Measurements from ENCODE around the gene PHACTR3.

Gene PHACTR3

DNA sequence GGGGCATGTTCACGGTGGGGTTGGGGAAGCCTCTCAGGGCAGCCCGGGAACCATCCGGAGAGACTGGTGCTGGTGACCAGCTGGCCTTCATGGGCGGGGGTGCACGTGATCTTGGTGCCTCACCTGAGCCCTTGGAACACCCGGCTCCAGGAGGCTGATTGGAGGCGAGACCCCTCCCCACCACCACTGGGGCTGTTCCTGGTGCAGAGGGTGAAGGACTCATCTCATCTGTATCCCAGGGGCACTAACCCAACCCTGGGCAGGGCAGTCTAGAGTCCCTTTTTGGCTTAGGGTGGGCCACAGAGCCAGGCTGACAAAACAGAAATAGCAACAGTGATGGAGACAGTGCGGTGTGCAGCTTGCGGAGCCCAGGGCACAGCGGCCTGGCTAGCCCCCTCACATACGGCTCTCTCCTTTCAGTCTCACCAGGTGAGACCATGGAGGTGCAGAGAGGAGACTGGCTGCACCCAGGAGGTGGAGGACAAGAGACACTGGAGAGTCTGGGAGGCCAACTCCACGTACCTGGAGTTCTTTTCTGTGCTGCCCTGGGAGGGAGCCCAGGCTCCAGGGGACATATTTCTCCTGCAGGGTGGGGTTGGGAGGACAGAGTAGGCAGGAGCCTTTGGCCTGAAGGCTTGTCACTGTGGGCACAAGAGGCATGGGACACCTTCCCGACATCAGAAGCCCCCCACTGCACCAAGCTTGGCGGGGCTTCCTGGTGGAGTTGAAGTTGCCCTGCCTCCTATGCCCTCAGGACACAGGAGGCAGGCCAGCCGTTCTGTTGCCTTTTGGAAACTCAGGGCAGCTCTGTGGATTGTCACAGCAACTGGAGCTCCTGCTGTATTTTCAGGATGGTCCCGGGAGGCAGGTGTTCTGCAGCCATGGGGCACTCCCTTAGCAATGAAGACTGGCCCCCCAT, 223.1 kb downstream of the PHACTR3 start:
- H3K4me3 ChIP-seq (ENCODE audit: low read depth, low read length): no peak overlapping the region
- DNase-seq (ENCODE audit: low read depth): no peak

DNA sequence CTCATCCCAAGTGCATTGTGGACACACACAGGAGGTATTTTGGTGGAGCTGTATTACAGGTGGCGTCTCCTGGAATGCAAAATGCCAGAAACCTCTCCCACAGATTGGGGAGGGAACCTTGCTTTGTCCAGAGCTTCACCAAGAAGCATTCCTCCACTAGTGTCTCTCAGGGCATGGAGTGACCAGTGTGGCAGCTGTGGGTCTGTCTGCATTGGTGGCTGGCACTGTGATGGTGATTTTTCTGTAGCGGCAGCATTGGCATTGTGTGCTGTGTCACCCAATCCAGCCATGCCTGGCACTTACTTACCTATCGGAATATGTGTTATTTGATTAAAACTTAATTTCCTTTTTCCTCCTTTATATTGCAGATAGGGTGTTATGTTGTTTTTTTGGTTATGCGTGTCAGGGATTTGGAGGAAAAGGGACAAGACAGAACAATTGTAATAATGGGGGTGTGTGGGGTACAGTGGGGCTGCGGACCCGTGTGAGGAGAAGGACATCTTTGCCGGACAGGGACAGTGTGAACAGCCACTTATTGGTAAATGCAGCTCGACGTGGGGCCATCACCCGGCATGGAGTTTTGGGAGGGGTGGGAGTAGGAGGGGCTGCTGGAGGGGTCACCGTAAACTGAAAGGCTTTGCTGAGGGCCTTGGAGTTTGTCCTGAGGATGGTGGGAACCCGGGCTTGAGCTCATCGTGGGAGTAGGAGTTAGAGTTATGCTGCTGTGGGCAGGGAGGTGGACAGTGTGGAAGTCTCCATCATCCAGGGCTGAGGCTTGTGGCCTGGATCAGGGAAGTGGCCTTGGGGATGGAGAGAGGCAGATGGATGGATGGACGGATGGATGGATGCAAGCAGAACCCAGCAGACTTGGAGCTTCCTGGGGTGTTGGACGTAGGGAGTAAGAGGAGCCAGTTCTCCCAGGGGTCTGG, 224.0 kb downstream of the PHACTR3 start:
- no peak for DNase-seq (ENCODE audit: low read depth)
- H3K4me3 ChIP-seq (ENCODE audit: low read depth, low read length): no peak overlapping the region

DNA sequence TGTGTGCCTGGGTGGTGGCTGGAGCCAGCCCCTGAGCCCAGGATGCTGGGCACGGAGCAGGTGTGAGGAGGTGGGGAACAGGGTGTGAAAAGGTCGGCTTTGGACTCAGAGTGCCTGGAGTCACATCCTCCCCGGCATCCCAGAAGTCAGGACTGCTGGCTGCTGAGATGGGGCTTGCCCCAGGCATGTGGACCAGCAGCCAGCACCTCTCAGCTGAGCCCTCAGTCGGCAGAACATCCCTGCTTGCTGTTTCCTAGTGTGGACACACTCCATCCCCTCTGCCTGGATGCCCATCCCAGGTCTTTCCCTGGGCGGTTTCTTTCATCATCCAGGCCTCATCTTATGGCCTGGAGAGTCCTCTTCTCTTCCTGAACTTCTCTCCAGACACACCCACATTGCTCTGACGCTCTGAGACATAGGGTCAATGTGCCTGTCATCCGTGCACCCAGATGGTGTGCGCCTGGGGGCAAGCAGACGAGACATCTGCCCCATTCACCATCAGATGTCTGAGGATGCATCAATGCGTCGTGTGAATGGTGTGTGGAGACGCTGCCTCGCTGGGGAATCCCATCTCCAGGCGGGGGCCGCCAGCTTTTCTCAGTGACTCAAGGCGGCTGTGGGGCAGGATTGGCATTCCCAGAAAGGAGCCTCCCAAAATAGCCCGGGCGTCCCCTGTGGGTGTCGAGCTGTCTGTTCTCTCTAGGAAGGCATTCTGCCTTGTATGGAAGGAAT, 224.9 kb downstream of the PHACTR3 start:
- H3K4me3 ChIP-seq (ENCODE audit: low read depth, low read length): no peak overlapping the region
- DNase-seq (ENCODE audit: low read depth): no peak

DNA sequence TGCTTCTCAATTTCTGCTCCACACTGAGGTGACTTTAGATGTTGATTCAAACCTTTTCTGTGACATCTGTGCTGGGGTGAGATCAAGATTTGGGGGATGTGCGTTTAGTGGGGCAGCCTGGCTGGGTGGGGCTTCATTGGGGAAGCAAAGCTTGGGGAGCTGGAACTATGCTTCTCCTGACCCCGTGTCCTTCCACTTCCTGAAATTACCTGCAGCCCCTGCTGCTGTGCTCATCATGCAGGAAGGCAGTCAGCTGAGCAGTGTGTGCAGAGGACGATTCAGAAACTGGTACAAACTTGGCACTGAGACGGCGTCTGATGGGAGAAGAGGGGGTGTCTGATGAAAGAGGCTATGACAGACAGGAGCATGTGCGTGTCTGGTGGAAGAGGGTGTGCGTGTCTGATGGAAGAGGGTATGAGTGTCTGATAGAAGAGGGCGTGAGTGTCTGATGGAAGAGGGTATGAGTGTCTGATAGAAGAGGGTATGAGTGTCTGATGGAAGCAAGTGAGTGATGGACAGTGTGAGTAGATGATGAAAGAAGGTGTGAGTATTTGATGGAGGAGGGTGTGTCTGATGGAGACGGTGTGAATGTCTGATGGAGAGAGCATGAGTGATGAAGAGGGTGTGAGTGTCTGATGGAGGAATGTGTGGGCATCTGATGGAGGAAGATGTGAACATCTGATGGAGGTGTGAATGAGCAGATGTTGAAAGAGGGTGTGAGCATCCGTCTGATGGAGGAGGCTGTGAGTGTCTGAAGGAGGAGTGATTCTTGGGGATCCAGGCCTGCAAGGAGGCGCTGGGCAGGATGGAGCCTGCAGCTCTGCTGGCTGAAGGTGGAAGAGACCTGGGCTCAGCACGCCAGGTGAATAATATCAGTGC, 225.7 kb downstream of the PHACTR3 start:
- no peak overlapping the region for H3K4me3 ChIP-seq (ENCODE audit: low read depth, low read length)
- DNase-seq (ENCODE audit: low read depth): no peak

DNA sequence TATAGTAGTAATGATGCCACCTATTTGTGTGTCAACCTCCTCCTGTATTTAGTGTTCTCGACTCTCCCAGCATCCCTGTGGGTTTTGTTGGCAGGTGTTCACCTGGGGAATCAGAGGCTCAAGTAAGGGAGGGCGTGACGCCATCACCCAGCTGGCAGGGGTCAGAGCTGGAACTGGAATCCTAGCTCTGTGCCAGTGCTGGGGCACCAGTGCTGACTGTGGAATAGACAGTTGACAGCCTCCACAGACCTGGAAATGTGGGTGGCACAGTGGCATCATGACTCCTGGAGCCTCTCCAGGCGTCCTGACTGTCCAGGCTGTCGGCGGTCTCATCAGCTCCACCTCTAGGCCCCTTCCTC, 226.3 kb downstream of the PHACTR3 start:
- no peak for DNase-seq (ENCODE audit: low read depth)
- H3K4me3 ChIP-seq (ENCODE audit: low read depth, low read length): no peak overlapping the region

DNA sequence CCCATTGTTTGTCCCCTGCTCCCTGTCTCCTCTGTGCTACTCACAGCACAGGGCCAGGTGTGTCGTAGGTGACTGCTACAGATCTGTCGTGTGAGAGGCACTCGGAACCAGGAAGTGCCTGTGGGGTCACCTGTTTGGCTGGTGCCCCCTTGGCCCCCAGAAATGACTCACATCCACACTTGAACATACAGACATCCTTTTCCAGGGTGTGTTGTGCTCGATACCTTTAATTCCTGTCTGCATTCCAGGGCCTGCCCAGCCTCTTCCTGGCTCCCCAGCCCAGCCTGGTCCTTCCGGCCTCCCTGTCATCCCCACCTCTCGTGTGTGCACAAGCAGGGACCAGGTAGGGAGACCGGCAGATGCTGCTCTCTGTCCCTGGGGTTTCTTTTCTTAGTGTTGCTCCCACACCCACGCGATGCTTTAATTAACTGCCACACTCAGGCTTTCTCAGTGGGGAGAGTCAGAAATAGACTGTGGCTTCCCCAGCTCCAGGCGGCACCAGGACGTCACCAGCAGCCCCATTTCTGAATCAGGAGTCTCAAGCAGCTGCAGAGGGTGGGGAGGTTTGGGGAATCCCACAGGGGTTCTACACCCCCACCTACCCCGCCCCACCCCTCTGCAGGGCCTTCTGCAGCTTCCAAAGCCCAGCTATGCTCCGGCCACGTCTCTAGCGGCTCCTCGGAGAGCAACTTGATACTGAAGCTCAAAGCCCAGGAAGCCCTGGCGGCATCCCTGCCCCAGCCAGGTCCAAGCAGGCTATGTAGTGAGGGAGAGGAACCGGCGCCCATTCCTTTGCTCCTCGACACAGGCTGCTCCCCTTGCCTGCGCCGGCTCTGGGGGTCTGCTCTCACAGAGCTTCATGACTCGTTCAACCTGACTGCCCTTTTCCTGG, 226.9 kb downstream of the PHACTR3 start:
- H3K4me3 ChIP-seq (ENCODE audit: low read depth, low read length): no peak overlapping the region
- no peak for DNase-seq (ENCODE audit: low read depth)

DNA sequence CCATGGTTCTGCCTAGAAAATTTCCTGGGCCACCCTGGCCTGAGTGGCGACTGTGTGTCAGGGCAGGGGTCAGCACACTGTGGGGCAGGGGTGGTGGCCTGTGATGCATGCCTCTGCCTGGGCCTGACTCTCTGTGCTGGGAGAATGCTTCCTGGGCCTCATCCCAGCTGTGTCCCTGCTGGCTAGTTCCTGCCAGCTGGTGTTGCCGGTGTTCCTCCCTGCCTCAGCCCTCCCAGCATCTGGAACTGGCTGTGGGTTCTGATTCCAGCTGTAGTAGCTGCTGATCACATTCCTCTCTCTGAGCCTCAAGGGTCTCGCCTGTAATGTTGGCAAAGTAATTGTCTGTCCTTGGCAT, 227.6 kb downstream of the PHACTR3 start:
- no peak for DNase-seq (ENCODE audit: low read depth)
- H3K4me3 ChIP-seq (ENCODE audit: low read depth, low read length): no peak overlapping the region

DNA sequence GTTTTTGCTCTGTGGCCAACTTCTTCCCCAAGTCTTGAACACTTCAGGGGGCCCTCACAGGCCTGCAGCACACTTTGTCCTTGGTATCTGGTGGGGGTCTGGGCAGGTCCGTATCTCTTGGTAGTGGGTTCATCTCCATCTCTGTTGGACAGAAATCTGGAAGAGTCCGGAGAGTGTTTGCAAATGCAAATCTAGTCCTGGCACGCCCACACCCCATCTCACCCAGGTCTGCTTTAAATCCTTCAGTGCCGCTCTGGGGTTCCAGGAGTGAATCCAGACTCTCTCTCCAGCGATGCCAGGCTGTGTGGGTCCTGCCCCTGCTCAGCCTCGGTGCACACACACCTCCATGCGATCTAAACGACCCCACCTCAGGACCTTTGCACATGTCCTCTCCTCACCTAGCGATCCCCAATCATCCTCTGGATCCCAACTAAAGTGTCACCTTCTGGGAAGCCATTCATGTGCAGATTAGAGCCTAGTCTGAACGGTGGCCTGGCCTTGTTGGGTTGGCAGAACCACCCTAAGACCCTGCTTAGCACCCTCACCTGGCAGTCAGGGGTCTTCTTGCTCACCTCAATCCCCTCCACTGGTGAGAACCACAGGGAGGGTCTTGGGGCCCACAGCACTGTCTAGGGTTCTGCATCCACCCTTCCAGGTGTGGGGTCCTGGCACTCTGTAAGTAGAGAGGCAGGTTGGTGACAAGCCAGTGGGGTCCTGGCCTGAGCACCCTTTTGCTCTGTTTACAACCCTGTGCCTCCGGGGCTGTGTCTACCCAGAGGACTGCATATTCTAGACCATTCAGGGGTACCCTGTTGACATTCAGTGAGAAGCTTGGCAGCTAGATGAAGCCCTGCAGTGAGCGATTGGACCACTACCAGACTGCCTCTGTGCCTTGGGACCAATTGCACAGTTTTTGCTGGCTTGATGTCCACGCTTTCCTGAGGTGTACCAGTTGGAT, 228.3 kb downstream of the PHACTR3 start:
- no peak overlapping the region for H3K4me3 ChIP-seq (ENCODE audit: low read depth, low read length)
- no peak for DNase-seq (ENCODE audit: low read depth)

DNA sequence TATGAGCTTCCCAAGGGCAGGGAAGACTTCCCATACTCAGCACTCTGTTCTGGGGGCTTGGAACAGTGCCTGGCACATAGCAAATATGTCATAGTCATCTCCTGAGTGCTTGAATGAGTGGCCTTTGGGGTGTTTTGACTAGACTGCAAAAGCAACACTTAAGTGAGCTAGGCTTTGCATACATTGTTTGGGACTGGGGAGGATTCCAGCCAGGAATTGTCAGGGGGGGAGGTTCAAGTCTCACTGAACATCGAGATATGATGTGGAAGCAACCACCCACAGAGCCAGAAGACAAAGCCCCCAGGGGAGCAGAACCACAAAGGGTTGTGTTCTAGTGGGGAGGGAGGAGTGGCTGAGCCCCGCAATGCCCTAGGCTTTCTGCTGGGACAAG, 230.7 kb downstream of the PHACTR3 start:
- no peak for DNase-seq (ENCODE audit: low read depth)
- H3K4me3 ChIP-seq (ENCODE audit: low read depth, low read length): no peak overlapping the region

DNA sequence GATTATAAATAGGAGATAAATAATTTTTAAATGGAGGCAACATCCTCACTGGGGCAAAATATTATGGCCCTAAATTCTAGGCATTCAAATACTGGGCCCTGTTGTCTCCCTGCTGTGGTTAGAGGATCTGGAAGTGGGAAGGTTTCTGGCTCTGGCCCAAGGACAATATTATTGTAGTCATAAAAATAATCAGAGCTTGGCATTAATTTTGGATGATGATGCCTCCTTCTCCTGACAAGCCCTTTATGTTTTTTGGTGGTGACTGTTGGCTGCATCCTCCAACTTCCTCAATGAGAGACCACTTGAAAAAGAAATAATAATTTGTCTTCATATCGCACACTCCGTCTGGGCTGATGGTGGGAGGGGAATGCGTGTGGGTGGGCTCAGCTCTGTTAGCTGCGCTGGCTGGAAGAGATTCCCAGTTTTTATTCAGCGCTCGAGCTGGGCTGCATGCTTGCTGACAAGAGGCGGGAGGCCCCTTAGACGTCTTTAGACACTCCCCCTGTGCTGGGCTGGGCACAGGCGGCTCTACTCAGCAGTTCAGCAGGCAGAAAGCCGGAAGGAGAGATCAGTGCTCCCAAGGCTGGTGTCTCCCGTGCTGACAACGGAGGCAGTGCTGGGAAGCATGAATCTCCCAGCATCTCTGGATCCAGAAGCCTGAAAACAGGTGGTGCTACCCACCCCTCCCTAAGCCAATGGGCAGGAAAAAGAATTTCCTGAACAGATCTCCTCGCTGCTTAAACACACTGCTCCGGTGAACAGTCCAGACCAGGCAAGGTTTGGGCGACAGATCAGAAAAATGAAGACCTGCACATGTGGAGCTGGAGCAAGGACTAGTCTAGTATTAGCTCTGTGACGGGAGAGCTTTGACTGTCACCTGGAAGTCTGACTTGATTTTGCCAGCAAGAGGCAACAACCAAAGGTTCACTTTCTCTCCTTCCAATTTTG, 231.4 kb downstream of the PHACTR3 start:
- DNase-seq (ENCODE audit: low read depth): no peak
- peak overlapping the region; percentile 17 for H3K4me3 ChIP-seq (ENCODE audit: low read depth, low read length)

DNA sequence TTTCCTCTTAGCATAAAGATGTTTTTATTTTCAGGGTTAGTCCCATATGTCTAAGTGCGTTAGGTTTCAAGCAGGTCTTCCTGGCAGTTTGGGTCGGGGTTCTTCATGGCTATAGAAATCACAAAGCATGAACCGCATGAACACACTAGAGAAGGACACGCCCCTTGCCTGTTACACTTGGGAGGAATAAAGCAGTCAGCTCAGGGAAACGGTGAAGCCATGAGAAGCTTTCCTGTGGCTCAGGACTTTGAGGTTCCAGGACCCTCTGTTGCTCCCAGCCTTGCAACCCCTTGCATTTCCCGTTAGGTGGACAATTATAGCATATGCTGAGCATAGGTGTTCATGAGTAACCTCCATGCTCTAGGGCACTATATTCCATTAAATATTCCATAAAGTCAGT, 232.4 kb downstream of the PHACTR3 start:
- DNase-seq (ENCODE audit: low read depth): no peak
- H3K4me3 ChIP-seq (ENCODE audit: low read depth, low read length): no peak overlapping the region

DNA sequence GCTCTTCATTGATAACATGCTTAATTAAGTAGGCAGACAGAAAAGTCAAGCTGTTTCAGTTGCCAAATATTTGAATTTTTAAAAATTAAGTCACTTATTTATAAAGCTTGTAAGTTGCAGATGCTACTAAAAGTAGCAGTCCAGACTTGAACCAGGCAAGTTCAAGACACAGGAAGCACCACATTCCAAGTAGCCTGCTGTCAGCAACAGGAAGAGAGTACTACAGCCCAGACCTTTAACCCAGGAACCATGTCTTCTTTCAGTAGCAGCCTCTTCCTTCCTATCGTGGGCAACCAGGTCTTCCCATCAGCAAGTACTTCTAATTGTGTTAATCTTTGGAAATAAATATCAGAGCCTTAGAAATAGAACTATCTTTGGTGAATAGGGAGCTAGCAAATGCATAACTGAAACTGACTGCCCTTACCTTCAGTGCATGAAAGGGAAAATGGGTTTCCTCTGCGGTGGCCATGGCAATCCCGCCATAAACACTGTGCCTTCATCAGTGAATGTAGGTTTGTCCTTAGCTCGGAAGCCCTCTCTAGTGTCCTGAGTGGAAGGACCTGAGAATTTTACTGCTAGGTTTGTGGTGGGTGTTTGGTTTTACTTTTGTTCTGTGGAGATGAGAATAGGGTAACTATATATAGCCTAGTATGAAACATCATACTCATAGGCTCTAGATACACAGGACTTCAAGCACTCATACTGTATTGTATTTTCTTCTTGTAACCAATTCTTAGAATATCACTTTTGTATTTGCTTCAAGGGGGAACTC, 233.5 kb downstream of the PHACTR3 start:
- DNase-seq (ENCODE audit: low read depth): no peak
- no peak overlapping the region for H3K4me3 ChIP-seq (ENCODE audit: low read depth, low read length)

DNA sequence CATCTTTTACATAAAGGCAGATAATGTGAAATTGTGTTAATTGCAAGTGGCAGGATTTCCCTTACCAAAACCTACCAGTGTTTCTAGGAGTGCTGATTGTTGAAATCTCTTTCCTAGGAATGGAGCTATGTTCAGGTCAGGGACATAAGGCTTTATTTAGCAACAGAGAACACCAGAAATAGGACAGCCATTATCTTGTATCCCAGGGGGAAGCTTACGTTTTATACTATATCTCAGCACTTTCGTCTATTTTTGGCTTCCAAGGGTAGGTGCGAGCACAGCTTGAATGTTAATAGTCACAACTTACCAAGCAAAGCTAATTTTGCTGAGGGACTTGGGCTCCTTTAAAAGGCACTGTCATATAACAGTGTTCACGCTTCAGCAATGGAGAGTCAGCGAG, 235.1 kb downstream of the PHACTR3 start:
- DNase-seq (ENCODE audit: low read depth): no peak
- no peak overlapping the region for H3K4me3 ChIP-seq (ENCODE audit: low read depth, low read length)

DNA sequence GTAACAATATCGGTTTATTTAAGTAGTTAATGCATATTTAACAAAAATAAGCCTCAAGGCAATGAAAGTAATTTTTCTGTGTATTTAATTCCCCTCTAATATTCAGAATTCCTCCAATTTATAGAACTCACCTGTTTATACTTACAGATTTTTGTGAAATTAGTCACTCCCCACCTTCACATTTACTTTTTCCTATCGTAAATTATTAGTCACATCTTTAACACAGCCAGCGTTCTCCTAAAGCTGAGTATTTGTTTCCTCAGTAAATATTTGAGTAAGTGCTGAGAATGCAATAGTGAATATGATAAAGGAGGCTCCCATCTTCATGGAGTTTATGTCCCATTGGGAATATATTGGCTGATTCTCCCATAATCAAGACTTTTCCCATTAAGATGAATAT, 241.1 kb downstream of the PHACTR3 start:
- no peak overlapping the region for H3K4me3 ChIP-seq (ENCODE audit: low read depth, low read length)
- no peak for DNase-seq (ENCODE audit: low read depth)

DNA sequence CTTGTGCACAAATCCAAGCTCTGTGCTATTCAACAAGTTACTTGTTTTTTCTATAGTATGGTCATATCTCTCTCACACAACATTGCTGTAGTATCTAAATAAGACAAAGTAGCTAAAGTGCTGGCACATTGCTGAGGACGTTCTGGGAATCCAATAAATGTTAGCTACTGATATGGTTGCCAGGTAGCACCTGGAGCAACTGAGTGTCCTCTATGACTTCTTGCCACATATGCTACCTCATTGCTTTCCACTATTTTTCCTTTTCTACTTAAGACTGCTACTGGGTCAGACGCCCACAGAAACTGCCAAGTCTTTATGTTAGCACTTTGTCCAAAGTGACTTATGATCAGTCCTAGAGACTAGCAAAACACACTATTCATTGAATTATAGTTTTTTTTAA, 243.8 kb downstream of the PHACTR3 start:
- H3K4me3 ChIP-seq (ENCODE audit: low read depth, low read length): no peak overlapping the region
- DNase-seq (ENCODE audit: low read depth): no peak
